ENCODE results near the gene MAN2B1. TPM values are rescaled to one million over a fixed set of nuclear protein-coding genes. Genes with fewer than 3 reads are reported as not detected.

The MAN2B1 gene
- total RNA-seq, 1 donor from 2014 or later: 120 TPM

- Mint-ChIP-seq H3K36me3 (ENCODE audit: insufficient read depth) (peaks cover 18% of the 10 kb centered on the region), H3K4me1 (ENCODE audit: low read depth) (no peaks in the 10 kb centered on the region), H3K27ac (no peak overlapping the region), H3K27me3 (no peaks in the 10 kb centered on the region), H3K4me3 (ENCODE audit: low read depth) (no peak overlapping the region), H3K9me3 (ENCODE audit: low read depth) (no peaks in the 10 kb centered on the region)
- TF ChIP-seq CTCF (IDR thresholded peaks at IDR 0.05; ENCODE audit: unreplicated experiment): no peak
- DNase-seq (ENCODE audit: low spot score, unreplicated experiment): no peak
Observed at GRCh38 chr19:12657966-12658365, 8.6 kb downstream of the MAN2B1 start.

- no peak for DNase-seq (ENCODE audit: low spot score, unreplicated experiment)
- no peak for TF ChIP-seq CTCF (IDR thresholded peaks at IDR 0.05; ENCODE audit: unreplicated experiment)
- no peaks in the 10 kb centered on the region for H3K4me1 Mint-ChIP-seq (ENCODE audit: low read depth)
- H3K9me3 Mint-ChIP-seq (ENCODE audit: low read depth): no peaks in the 10 kb centered on the region
- peaks cover 17% of the 10 kb centered on the region for H3K36me3 Mint-ChIP-seq (ENCODE audit: insufficient read depth)
- H3K27me3 Mint-ChIP-seq: no peaks in the 10 kb centered on the region
- H3K27ac Mint-ChIP-seq: no peak overlapping the region
- no peak overlapping the region for H3K4me3 Mint-ChIP-seq (ENCODE audit: low read depth)
Observed at GRCh38 chr19:12656899-12657571, 9.5 kb downstream of the MAN2B1 start.

GRCh38 chr19:12655546-12655945 is 11.0 kb downstream of the MAN2B1 start:
- no peak for DNase-seq (ENCODE audit: low spot score, unreplicated experiment)
- H3K27ac Mint-ChIP-seq: peak overlapping the region; percentile 36
- TF ChIP-seq CTCF (IDR thresholded peaks at IDR 0.05; ENCODE audit: unreplicated experiment): no peak
- peaks cover 16% of the 10 kb centered on the region for H3K36me3 Mint-ChIP-seq (ENCODE audit: insufficient read depth)
- H3K4me3 Mint-ChIP-seq (ENCODE audit: low read depth): no peak overlapping the region
- no peaks in the 10 kb centered on the region for H3K9me3 Mint-ChIP-seq (ENCODE audit: low read depth)
- no peaks in the 10 kb centered on the region for H3K4me1 Mint-ChIP-seq (ENCODE audit: low read depth)
- H3K27me3 Mint-ChIP-seq: no peaks in the 10 kb centered on the region

- TF ChIP-seq CTCF (IDR thresholded peaks at IDR 0.05; ENCODE audit: unreplicated experiment): no peak
- Mint-ChIP-seq H3K4me1 (ENCODE audit: low read depth) (no peaks in the 10 kb centered on the region), H3K4me3 (ENCODE audit: low read depth) (no peak overlapping the region), H3K27me3 (no peaks in the 10 kb centered on the region), H3K27ac (no peak overlapping the region), H3K9me3 (ENCODE audit: low read depth) (no peaks in the 10 kb centered on the region), H3K36me3 (ENCODE audit: insufficient read depth) (peaks cover 21% of the 10 kb centered on the region)
- DNase-seq (ENCODE audit: low spot score, unreplicated experiment): no peak
Observed at GRCh38 chr19:12652219-12652618, 14.3 kb downstream of the MAN2B1 start.

GRCh38 chr19:12649941-12650340 is 16.6 kb downstream of the MAN2B1 start:
- no peaks in the 10 kb centered on the region for H3K9me3 Mint-ChIP-seq (ENCODE audit: low read depth)
- no peak overlapping the region for H3K4me3 Mint-ChIP-seq (ENCODE audit: low read depth)
- H3K4me1 Mint-ChIP-seq (ENCODE audit: low read depth): no peaks in the 10 kb centered on the region
- DNase-seq (ENCODE audit: low spot score, unreplicated experiment): no peak
- H3K36me3 Mint-ChIP-seq (ENCODE audit: insufficient read depth): peaks cover 13% of the 10 kb centered on the region
- H3K27ac Mint-ChIP-seq: no peak overlapping the region
- no peak for TF ChIP-seq CTCF (IDR thresholded peaks at IDR 0.05; ENCODE audit: unreplicated experiment)
- no peaks in the 10 kb centered on the region for H3K27me3 Mint-ChIP-seq

Measured in progenitor cell of endocrine pancreas (in vitro differentiated cells).